Measurements from ENCODE around the gene RGS19. TPM values are rescaled to one million over a fixed set of nuclear protein-coding genes. Genes with fewer than 3 reads are reported as not detected.
A peak's percentile ranks its signal among the peaks of the same experiment; 100 is the strongest.
"Not testable (repeated sequence)": the region's sequence is repeated elsewhere in the genome, so short reads cannot be mapped to it uniquely, and the experiment has no call there.

Gene RGS19
- total RNA-seq, 3 donors from 2014 or later = 14.7 to 22.2 (median 16.4) TPM

GRCh38 chr20:64091340-64091739 is 12.0 kb upstream of the RGS19 start:
- intact Hi-C loops (cut with DNase I; ENCODE audit: low total_unique reads) = no loop called here
- Histone ChIP-seq H3K27ac (no peak overlapping the region), H3K9me3 (no peaks in the 10 kb centered on the region), H3K27me3 (no peaks in the 10 kb centered on the region), H3K4me3 (no peak overlapping the region), H3K36me3 (no peaks in the 10 kb centered on the region), H3K4me1 (no peaks in the 10 kb centered on the region)
- no peak for TF ChIP-seq CTCF (IDR thresholded peaks at IDR 0.05)
- TF ChIP-seq POLR2AphosphoS5 (IDR thresholded peaks at IDR 0.05) = no peak
- TF ChIP-seq POLR2A (IDR thresholded peaks at IDR 0.05) = no peak
- no peak for DNase-seq (ENCODE audit: low spot score in 2 of 2)

- H3K27ac ChIP-seq = no peak overlapping the region
- no peak overlapping the region for H3K4me3 ChIP-seq
- no peak for DNase-seq (ENCODE audit: low spot score in 2 of 2)
- intact Hi-C loops (cut with DNase I; ENCODE audit: low total_unique reads) = no loop called here
- no peaks in the 10 kb centered on the region for H3K9me3 ChIP-seq
- TF ChIP-seq CTCF (IDR thresholded peaks at IDR 0.05) = no peak
- H3K36me3 ChIP-seq = no peaks in the 10 kb centered on the region
- no peaks in the 10 kb centered on the region for H3K4me1 ChIP-seq
- peaks cover 0 to 2% of the 10 kb centered on the region in 2 donors for H3K27me3 ChIP-seq
Measured at GRCh38 chr20:64090165-64090564, 10.8 kb upstream of the RGS19 start.

- H3K27me3 ChIP-seq; H3K4me1 ChIP-seq; intact Hi-C loops (cut with DNase I; ENCODE audit: low total_unique reads); H3K27ac ChIP-seq; H3K36me3 ChIP-seq; H3K9me3 ChIP-seq; H3K4me3 ChIP-seq; DNase-seq (ENCODE audit: low spot score in 2 of 2): not testable (repeated sequence)
Measured at GRCh38 chr20:64088586-64088985, 9.3 kb upstream of the RGS19 start.

- intact Hi-C loops (cut with DNase I; ENCODE audit: low total_unique reads); H3K27ac ChIP-seq; H3K27me3 ChIP-seq; H3K36me3 ChIP-seq; DNase-seq (ENCODE audit: low spot score in 2 of 2); H3K4me3 ChIP-seq; H3K9me3 ChIP-seq; H3K4me1 ChIP-seq: not testable (repeated sequence)
Measured at GRCh38 chr20:64087226-64087825, 8.0 kb upstream of the RGS19 start.

GRCh38 chr20:64086801-64087200 is 7.5 kb upstream of the RGS19 start:
- H3K4me3 ChIP-seq = no peak overlapping the region
- DNase-seq (ENCODE audit: low spot score in 2 of 2) = no peak
- H3K36me3 ChIP-seq = no peaks in the 10 kb centered on the region
- peaks cover 0 to 4% of the 10 kb centered on the region in 2 donors for H3K4me1 ChIP-seq
- no peaks in the 10 kb centered on the region for H3K9me3 ChIP-seq
- TF ChIP-seq CTCF (IDR thresholded peaks at IDR 0.05) (no peak), POLR2A (IDR thresholded peaks at IDR 0.05) (no peak), POLR2AphosphoS5 (IDR thresholded peaks at IDR 0.05) (no peak)
- intact Hi-C loops (cut with DNase I; ENCODE audit: low total_unique reads) = no loop called here
- no peak overlapping the region for H3K27ac ChIP-seq
- peaks cover 0 to 9% of the 10 kb centered on the region in 2 donors for H3K27me3 ChIP-seq

GRCh38 chr20:64084685-64085152 is 5.4 kb upstream of the RGS19 start:
- TF ChIP-seq POLR2AphosphoS5 (IDR thresholded peaks at IDR 0.05) = no peak
- no peak for TF ChIP-seq CTCF (IDR thresholded peaks at IDR 0.05)
- TF ChIP-seq POLR2A (IDR thresholded peaks at IDR 0.05) = no peak
- Histone ChIP-seq H3K4me3 (peak overlapping the region in 1 of 3 donors; percentile 13), H3K36me3 (no peaks in the 10 kb centered on the region), H3K9me3 (no peaks in the 10 kb centered on the region), H3K4me1 (peaks cover 0 to 4% of the 10 kb centered on the region in 2 donors), H3K27ac (no peak overlapping the region), H3K27me3 (peaks cover 0 to 9% of the 10 kb centered on the region in 2 donors)
- intact Hi-C loops (cut with DNase I; ENCODE audit: low total_unique reads) = no loop called here
- no peak for DNase-seq (ENCODE audit: low spot score in 2 of 2)
